Astrocyte (in vitro differentiated cells and primary cell): ENCODE data around the gene KRTAP5-11.

Experiments
- EZH2 ChIP-seq: IDR thresholded peaks from 2 replicates; pipeline ENCODE4 v1.6.1; 2012; ENCODE audit warnings: mild to moderate bottlenecking, low read length, inconsistent platforms; ENCODE audit not compliant: insufficient read depth
- TF ChIP-seq, protein P1 (sequence below): IDR thresholded peaks from 2 replicates; pipeline ENCODE4 v1.5.1; 2011; ENCODE audit warnings: low read depth, mild to moderate bottlenecking, inconsistent platforms, low read length, moderate library complexity; ENCODE audit not compliant: insufficient read depth

DNA sequence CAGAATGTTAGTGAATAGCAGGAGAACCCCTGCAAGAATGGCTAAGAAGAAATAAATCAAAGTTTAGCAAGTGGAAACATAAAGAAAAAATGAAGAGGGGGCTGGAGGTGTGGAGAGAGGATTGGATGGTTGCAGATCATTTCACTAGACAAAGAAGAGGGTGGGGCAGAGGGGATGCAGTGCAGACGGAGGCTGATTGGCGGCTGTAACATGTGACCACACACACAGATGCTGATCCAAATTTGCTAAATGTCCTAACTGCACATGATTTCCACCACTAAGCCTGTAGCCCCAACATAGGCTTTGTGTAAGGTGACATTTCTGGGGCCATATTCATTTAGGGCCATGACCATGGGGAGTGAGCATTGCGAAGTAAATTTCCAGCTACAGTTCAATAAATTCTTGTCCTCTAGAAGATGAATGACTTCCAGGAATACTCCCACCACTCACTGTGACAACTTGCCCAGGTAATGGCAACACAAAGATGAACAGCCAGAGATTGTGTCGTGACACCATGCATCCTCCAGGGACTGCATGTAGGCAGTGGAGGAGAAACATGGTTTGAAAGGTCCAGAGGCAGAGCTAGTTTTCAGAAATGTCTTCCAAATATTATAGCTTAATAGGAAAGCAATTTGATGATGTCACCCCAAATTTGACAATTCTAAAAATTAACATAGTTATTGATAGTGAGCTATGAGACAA, 6.8 kb downstream of the KRTAP5-11 start:
- TF ChIP-seq, protein P1, sequence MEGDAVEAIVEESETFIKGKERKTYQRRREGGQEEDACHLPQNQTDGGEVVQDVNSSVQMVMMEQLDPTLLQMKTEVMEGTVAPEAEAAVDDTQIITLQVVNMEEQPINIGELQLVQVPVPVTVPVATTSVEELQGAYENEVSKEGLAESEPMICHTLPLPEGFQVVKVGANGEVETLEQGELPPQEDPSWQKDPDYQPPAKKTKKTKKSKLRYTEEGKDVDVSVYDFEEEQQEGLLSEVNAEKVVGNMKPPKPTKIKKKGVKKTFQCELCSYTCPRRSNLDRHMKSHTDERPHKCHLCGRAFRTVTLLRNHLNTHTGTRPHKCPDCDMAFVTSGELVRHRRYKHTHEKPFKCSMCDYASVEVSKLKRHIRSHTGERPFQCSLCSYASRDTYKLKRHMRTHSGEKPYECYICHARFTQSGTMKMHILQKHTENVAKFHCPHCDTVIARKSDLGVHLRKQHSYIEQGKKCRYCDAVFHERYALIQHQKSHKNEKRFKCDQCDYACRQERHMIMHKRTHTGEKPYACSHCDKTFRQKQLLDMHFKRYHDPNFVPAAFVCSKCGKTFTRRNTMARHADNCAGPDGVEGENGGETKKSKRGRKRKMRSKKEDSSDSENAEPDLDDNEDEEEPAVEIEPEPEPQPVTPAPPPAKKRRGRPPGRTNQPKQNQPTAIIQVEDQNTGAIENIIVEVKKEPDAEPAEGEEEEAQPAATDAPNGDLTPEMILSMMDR: no peak
- TF ChIP-seq EZH2: no peak
